GM20431 (cell line): ENCODE measurements around the gene FOXP4.

Experiments
- in situ Hi-C: fragments of 300-500 bp; cut with MseI, MboI; formaldehyde crosslinking; loops from one replicate; pipeline ENCODE4 v1.15.0; 2020; ENCODE audit warnings: low sequenced_read_pairs; ENCODE audit not compliant: unreplicated experiment

Gene FOXP4

DNA sequence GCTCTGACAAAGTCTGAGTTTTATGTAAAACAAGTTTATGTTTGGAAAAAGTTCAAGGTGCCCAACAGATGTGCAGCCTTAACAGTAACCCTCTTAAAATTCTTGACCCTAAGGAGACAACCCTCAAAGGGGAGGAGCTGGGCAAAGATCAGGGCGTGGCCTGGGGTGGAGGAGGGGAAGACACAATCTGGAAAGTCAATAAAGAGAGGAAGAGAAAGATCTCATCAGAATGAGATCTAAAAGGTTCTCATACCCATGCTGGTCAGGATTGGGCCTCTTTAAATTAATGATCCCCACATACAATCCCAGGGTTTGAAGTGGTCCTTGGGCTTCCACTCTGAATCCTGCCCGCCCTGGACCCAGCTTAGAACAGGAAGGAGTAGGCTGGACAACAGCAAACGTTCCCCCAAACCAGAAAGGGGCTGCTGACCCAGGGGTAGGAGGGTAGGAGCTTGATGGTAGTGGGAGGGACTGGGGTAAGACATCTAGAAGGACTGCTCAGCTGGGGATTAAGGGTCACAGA lies 33.0 kb downstream of the FOXP4 start:
- in situ Hi-C loops = no loop called here

DNA sequence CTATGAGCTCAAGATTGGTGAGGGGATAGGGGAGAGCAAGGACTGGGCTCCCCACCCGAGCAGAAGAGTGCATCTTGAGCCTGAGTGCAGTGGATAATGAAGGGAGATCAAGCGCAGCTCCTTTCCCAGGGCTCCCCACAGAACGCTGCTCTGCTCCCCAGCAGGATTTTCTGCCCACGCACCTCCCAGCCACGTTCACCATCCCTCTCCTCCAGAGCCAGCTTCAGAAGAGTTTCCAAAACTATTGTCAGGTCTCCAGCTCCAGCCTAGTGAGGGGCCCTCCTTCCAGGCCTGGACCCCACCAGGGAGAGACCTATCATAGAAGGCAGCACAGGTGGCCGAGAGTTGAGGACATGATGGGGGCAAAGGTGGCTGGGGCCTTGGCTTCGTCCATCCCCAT lies 34.5 kb downstream of the FOXP4 start:
- in situ Hi-C loops = no loop called here

DNA sequence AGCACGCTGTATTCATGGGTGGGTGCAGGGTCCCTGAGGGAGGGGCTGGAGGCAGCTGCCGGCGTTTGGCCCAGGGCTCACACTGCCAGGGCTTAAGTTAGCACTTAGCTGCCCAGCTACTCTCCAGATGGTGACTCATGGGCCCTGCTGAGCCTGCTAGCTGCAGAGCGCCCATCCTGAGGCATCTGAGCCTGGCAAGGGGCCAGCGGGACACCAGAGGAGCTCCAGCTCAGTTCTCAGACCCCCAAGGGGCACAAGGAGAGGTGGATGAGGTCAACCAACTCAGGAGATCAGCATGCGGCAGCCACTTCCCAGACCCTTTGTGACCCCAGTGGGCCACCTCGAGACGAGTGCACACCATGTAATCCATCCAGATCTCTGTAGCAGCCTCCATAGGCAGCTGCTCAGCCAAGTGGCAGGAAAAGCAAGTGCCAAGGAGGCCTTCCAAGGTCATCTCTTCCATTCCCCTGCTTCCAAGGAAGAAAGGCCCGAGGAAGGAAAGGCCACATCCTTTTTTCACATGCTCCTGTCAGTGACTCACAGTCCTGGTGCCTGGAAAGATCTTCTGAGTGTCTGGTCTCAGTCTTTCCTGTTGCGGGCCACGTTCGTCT lies 35.3 kb downstream of the FOXP4 start:
- in situ Hi-C loops = no loop called here

DNA sequence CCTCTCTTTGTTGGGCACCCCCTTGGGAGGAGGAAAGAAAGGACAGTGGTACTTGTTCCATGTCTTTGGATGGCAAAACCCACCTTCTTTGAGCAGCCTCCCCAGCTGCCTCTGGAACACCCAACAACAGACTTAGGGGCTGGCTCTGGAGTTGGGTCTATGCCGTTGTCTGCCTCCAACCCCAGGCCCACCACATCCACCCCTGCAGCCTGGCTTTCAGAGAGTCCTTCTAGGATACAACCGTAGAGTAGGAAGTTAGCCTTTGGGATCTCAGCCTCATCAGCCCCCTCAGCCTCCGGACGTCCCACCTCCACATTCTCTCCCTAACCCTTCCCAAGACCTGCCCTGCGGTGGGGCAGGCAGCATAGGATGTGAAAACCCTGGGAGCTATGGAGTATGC lies 36.4 kb downstream of the FOXP4 start:
- in situ Hi-C loops = no loop called here

DNA sequence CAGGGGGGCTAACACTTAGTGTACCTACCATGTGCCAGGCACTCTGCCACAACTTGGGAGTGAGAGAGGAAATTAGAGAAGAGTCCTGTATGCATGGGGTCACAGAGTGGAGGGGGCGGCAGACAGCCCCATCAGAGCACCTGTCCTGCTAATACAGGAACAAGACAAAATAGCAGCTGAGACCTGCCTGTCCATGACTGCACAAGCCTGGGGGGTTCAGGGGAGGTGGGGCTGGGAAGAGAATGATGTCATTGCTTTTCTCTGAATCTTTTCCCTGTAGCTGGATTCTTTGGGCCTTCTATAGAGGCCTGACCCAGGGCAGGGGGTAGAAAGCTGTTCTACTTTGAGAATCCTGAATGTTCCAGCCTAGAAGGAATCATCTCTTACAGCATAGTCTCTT lies 37.4 kb downstream of the FOXP4 start:
- in situ Hi-C loops = no loop called here

DNA sequence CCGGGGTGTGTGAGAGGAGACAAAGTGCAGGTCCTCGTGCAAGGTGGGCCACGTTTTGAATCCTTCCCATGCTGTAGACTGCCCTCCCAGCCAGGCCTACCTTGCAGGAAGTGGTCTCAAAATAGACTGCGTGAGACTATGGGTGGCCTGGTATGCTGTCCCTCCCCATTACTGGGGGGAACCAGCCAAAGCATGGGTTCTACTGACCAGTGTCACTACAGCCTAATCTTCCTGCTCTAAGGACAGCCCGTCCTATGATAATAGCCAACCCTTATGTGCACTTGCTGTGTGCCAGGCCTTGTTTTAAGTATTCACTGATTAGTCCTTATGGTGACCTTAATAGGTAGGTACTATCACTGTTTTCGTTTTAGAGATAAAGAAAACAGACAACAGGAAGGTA lies 38.0 kb downstream of the FOXP4 start:
- in situ Hi-C loops = no loop called here

DNA sequence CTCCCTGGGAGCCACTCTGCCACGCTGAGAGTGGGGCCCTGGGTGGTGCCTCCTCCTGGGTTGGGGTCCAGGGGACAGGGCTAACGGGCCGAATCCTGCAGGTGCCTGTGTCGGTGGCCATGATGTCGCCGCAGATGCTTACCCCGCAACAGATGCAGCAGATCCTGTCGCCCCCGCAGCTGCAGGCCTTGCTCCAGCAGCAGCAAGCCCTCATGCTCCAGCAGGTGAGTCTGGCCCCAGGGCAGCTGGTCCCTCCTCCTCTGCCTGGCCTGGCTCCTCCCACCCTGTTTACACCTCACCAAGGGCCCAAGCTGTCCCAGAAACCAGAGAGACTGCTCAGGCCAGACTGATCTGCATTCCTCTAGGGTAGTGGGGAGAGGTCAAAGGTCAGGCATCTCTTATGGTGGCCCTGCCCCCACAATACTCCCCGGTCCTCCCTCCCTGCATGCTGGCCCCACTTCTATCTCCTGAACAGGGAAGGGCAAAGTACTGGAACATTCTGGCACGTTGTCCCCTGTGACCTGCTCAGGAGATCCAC lies 38.6 kb downstream of the FOXP4 start:
- in situ Hi-C loops = no loop called here

DNA sequence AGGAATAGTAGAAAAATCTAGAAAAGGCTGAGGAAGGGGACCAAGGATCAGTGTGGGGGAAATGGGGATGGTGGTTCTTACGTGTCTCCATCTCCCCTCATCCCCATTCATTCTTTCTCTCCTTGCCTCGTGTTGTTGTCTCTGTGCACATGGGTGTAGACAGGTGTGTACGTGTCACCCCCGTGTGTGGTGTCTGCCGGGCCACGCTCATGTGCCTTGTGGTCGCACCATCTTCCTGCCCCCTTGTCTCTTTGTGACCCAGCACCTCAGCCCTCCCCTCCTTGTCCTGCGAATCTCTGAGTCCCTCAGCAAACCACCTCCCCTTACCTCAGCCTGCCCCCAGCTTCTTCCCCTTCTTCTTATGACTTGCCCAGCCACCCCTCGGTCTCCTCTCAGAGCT lies 39.4 kb downstream of the FOXP4 start:
- in situ Hi-C loops = no loop called here

DNA sequence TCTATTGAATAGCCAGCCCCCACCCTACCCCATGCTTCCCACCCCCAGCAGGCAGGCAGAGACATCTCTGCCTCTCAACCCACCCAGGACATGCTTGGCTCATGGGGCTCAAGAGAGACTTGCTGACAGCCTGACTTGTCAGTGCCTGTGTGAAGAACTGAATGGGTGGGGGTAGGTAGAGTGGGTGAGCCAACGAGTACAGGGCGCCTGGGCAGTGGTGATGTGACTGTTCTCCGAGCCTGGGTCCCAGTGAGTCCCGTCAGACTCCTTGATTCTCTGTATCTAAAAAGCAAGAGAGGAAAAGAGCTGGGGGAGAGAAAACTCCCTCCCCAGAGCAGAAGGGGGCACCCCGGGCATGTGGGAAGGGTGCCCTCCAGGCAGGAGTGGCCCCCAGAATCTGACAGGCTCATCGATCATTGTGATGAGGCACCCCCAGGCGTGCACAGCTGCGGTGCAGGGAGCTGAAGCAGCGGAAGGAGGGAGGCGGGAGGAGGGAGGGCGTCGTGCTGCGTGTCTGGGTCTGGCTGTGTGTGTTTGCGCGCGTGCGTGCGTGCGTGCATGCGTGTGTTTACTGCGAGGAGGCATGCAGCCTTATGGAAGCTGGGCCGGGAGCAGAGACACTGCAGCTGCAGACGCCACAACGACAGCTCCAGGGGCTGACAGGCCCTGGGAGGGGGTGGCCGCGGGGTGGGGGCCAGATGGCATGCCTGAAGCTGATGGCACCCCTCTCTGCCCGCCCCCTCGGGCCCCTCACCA lies 40.2 kb downstream of the FOXP4 start:
- in situ Hi-C loops = no loop called here

DNA sequence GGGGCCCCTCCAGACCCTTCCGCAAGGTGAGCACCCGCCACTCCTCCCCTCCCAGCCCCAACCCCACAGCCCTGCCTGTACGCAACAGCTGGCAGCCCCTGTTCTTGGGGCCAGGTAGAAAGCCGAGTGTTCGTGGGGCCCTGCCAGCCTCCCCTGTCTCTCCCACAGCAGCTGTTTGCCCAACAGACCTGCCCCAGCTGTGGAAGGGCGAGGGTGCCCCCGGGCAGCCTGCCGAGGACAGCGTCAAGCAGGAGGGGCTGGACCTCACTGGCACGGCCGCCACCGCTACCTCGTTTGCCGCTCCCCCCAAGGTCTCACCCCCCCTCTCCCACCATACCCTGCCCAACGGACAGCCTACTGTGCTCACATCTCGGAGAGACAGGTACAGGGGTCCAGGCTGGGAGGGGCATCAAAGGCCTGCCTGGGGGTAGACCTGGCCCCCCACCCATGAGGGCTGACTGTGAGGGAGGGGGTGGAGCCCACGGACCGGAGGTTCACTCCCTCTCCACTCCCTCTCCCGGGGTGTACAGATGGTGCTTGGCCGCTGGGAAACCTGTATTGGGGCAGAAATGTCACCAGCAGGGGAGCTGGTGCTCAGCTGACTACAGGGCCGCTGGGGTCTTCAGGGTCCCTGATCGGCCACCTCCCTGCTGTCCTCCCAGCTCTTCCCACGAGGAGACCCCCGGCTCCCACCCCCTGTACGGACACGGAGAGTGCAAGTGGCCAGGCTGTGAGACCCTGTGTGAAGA lies 41.1 kb downstream of the FOXP4 start:
- in situ Hi-C loops = no loop called here

DNA sequence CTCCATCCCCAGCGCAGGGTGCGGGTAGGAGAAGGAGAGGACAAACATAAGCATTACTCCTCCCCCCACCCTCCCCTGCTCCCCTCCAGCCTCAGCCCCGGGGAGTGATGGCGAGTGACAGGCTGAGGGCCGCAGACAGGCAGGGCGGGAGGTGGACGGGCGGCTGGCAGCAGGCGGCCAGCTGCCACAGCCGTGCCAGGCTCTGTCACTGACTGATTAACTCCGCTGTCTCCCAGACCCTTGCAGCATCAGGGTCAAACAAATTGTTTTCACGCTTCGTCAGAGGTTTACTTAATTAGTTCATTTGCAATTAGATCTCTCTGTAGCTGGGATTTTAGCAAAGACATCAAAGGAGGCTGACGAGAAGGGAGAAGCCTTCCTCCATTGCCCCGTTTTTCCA lies 41.9 kb downstream of the FOXP4 start:
- in situ Hi-C loops = no loop called here

DNA sequence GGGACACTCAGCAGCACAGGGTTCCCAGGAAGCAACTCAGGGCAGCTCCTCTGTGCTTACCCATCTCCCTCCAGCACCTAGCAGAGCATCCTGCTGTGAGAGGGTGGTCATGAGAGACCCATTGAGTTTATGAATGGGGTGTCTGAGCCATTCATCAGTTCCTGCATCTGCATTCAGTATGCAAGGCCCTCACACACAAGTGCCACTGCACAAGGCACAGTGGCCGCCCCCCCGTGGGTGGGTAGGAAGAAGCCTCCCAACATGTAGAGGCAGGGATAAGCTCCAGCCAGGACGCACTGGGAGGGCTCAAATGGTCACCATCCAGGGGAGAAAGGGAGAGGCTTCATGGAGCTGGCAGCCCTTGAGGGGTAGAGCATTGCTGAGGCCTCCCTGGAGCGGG lies 43.0 kb downstream of the FOXP4 start:
- in situ Hi-C loops = no loop called here

DNA sequence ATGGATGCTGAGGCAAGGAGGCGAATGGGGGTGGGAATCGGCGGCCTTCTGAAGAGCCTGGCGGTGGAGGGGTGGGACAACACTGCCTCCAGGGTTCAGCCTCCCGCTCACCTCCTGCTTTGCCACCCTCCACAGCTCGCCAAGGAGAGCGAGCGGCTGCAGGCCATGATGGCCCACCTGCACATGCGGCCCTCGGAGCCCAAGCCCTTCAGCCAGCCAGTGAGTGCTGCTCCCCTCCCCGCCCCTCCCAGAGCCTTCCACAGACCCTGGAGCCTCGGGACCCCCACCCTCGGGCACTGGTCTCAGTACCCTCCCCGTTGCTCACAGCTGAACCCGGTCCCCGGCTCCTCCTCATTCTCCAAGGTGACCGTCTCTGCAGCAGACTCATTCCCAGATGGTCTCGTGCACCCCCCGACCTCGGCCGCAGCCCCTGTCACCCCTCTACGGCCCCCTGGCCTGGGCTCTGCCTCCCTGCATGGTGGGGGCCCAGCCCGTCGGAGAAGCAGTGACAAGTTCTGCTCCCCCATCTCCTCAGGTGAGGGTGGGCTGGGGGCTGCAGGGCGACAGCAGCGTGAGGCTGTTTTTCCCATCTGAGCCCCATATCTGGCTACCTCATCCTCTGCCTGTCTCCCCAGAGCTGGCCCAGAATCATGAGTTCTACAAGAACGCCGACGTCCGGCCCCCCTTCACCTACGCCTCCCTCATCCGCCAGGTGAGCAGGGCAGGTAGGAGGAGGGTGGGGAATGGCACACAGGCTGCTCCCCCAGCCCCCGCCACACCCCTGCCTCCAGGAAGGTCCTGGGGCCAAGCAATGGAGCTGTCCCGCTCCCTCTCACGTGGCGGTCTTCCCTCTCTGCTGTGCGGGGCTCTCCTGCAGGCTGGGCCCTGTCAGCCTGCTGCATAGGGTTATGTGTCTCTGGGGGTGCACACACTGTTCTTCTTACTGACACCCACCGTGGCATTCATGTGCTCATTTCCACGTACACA lies 43.7 kb downstream of the FOXP4 start:
- in situ Hi-C loops = loop anchor here (5.0 kb wide), 1 partner anchor 128 kb away; no protein-coding TSS in a partner anchor

DNA sequence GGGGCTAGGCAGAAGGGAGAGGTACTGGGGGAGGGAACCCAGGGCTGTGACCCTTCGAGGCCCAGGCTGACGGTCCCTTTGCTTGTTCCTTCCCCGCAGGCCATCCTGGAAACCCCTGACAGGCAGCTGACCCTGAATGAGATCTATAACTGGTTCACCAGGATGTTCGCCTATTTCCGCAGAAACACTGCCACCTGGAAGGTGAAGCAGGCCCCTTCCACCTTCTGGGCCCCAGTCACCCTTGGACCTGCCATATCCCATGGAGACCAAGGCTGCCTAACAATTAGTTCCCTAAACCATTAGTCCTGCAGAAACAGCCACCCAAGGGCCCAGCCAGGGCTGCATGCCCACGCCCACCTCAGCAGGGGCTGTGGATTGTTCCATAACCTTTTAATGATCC lies 44.9 kb downstream of the FOXP4 start:
- in situ Hi-C loops = loop anchor here (5.0 kb wide), 1 partner anchor 129 kb away; no protein-coding TSS in a partner anchor

DNA sequence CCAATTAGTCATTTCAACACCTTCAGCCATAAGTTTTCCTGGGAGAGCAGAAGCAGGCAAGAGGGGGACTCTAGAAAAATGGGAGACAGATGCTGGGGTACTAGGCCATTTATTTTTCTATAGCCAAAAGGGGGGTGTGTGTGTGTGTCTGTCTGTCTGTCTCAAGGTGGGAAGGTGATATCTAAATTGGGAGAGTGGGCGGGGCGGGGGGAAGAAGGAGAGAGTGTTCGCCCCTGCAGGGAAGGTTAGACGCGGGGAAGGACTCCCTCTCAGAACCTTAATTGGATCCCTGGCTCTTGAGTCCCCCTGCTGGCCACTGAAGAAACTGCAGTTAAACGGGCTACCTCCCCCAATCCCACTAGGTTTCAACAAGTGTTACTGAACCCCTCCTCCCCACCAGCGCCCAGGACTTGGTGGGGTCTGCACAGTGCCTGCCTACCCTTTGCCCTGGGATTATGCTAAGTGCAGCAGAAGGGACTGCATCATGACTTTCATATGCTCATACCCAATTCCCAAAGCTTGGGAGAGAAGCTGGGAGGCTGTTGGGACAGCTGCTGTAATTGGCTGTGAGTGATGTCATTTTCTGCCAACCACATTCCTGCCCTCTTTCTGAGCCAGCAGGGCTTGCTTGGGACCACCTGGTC lies 45.8 kb downstream of the FOXP4 start:
- in situ Hi-C loops = loop anchor here (5.0 kb wide), 1 partner anchor 130 kb away; no protein-coding TSS in a partner anchor

DNA sequence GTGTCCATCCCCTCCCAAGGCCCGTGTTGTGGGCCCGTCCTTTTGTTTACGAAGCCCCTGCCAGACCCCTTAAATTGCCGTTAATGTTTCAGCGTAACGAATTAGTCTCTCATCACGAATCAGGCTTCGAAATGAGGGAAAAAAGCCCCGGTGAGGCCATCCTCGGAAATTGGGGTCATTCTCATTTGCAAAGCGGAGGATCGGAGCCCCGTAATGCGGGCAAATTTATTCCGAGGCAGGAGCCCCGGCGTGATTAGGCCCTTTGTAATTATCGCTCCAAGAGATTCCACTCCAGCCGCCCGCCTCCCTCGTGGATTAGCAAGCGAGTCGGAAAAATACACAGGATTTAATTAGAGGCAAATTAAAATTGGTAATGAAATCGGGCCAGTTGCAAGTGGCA lies 47.2 kb downstream of the FOXP4 start:
- in situ Hi-C loops = loop anchor here (5.0 kb wide), 1 partner anchor 131 kb away; no protein-coding TSS in a partner anchor

DNA sequence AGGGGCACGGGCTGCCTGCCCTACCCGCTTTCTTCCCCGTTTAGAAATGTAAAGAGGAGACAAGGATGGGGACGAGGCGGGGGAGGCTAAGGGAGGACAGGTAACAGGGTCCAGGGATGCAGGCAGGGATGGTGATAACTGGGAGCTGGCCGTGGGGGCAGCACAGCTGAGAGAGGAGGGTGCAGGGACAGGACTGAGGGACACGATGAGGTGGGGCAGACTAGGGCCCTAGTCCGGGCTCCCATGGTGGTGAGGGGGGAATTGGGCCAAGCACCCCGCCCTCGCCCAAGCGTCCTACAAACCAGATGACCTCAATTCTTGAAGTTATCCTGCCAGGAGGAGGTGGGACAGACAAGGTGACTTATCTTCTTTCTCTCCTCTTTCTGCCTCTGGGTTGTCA lies 47.7 kb downstream of the FOXP4 start:
- in situ Hi-C loops = loop anchor here (5.0 kb wide), 1 partner anchor 132 kb away; no protein-coding TSS in a partner anchor

DNA sequence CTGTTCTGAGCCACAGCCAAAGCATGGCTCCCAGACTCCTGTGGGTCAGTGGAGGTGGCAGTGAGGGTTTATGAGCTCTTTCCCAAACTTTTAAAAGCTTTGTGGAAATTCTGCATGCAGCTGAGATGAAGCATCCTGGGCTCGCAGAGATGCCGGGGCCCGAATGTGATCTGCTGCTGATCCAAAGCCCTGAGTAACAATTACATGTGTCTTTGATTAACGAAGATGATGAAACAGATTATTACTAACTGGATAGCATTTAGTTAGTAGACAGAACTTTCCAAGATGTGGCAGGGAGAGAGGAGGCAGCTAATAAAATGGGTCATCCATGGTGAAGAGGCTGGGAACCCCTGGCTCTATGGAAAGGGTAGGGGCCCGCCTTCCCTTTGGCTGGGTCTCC lies 48.1 kb downstream of the FOXP4 start:
- in situ Hi-C loops = loop anchor here (5.0 kb wide), 1 partner anchor 132 kb away; no protein-coding TSS in a partner anchor

DNA sequence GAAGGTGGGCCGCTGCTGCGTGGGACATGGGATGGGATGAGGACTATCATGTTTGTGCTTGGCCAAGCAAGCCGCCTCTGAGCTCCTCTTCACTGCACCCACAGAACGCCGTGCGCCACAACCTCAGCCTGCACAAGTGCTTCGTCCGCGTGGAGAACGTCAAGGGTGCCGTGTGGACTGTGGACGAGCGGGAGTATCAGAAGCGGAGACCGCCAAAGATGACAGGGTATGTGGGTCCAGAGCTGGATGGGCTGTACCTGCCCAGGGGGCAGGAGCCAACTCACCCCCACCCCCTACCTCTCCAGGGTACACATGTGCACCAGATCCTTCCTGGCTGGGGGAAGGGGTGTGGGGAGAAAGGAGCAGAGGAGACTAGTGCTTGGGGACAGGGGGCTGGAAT lies 48.6 kb downstream of the FOXP4 start:
- in situ Hi-C loops = loop anchor here (5.0 kb wide), 1 partner anchor 132 kb away; no protein-coding TSS in a partner anchor
